VCaP (cell line): ENCODE results near the gene TMEM125.

Experiments
- H3K27ac ChIP-seq: fragments of 450-650 bp; 2 replicates; pipeline ENCODE4 v1.5.1; 2017
- CTCF ChIP-seq: fragments of 450-650 bp; conservative IDR thresholded peaks from 2 replicates; pipeline ENCODE4 v1.5.1; 2017; ENCODE audit warnings: mild to moderate bottlenecking, moderate library complexity

Gene TMEM125

GRCh38 chr1:43247256-43247921, 22.4 kb upstream of the TMEM125 start:
- no peak for TF ChIP-seq CTCF
- H3K27ac ChIP-seq: no peak overlapping the region

GRCh38 chr1:43250351-43250761, 19.4 kb upstream of the TMEM125 start:
- TF ChIP-seq CTCF: no peak
- H3K27ac ChIP-seq: no peak overlapping the region

GRCh38 chr1:43251024-43251423, 18.8 kb upstream of the TMEM125 start:
- TF ChIP-seq CTCF: no peak
- no peak overlapping the region for H3K27ac ChIP-seq

- no peak overlapping the region for H3K27ac ChIP-seq
- no peak for TF ChIP-seq CTCF
Measured at GRCh38 chr1:43252225-43252624, 17.6 kb upstream of the TMEM125 start.

GRCh38 chr1:43253173-43253572, 16.6 kb upstream of the TMEM125 start:
- no peak overlapping the region for H3K27ac ChIP-seq
- no peak for TF ChIP-seq CTCF

GRCh38 chr1:43253876-43254275, 15.9 kb upstream of the TMEM125 start:
- no peak overlapping the region for H3K27ac ChIP-seq
- TF ChIP-seq CTCF: no peak

- H3K27ac ChIP-seq: no peak overlapping the region
- TF ChIP-seq CTCF: no peak
Measured at GRCh38 chr1:43255438-43256210, 14.2 kb upstream of the TMEM125 start.
